ENCODE measurements around the gene MANBA.
A peak's percentile ranks its signal among the peaks of the same experiment; 100 is the strongest.
"Not testable (repeated sequence)": the region's sequence is repeated elsewhere in the genome, so short reads cannot be mapped to it uniquely, and the experiment has no call there.

Gene MANBA

GRCh38 chr4:102718833-102719575 lies 41.8 kb downstream of the MANBA start:
- not testable (repeated sequence) for DNase-seq

DNA sequence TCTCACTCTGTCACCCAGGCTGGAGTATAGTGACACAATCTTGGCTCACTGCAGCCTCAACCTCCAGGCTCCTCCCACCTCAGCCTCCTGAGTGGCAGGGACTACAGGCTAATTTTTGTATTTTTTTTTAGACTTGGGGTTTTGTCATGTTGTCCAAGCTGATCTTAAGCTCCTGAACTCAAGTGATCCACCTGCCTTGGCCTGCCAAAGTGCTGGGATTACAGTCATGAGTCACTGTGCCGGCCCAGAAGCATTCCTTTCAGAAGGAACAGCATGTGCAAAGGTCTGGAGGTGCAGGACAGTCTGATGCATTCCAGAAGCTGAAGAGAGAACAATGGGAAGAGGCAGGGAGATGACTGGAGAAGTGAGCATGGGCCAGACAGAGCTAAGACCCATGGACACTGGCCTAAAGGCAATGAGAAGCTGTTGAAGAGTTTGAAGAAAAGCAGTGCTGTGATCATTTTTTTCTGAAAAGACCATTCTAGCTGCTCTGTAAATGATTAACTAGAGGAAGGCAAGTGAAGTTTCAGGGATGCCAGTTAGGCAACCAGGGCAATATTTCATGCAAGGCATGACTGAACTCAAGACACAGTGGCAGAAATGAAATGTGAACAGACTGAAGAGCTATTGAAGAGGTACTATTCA lies 43.2 kb downstream of the MANBA start:
- no peak for DNase-seq

DNA sequence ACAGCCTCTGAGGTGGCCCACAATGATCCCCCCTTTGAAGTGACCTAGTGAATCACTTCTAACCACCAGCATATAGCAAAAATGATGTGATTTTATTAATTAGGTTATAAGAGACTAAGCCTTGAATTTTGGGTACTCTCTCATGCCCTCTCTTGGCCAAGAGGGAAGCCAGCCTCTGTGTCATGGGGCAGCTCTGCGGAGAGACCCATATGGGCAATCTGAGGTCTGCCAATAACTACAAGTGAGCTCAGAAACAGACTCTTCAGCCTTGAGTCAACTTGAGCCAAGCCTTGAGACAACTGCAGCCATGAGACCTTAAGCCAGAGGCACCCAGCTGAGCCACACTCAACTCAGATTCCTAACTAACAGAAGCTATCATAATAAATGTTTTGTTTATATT lies 45.7 kb downstream of the MANBA start:
- DNase-seq, result no peak

DNA sequence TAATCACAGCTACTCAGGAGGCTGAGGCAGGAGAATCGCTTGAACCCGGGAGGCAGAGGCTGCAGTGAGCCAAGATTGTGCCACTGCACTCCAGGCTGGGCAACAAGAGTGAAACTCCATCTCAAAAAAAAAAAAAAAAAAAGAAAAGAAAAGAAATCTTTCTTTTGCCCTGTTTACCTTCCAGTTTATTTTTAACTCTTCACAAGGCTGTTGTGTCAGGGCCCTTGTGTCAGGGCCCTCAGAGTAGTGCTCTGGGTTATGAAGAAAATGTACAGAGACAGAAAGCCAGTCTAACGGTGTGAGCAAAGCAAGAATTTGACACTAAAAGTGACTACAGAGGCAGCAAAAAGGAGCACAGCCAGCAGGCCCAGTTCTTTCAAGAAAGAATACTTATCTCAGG lies 47.0 kb downstream of the MANBA start:
- not testable (repeated sequence) for DNase-seq

GRCh38 chr4:102713096-102713495 lies 47.7 kb downstream of the MANBA start:
- DNase-seq, result no peak

GRCh38 chr4:102710986-102711385 lies 49.8 kb downstream of the MANBA start:
- no peak for DNase-seq

GRCh38 chr4:102709060-102709459 lies 51.7 kb downstream of the MANBA start:
- not testable (repeated sequence) for DNase-seq

DNA sequence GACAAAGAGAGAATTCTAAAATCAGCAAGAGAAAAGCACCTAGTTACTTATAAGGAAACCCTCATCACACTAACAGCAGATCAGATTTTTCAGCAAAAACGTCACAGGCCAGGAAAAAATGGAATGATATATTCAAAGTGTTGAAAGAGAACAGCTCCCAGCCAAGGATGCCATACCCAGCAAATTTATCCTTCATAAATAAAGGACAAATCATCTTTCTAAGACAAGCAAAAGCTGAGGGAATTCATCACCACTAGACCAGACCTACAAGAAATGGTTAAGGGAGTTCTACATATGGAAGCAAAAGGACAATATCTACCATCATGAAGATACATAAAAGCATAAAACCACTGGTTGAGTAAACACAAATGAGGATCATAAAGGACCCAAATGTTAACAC lies 53.6 kb downstream of the MANBA start:
- DNase-seq, result no peak

GRCh38 chr4:102705391-102705935 lies 55.3 kb downstream of the MANBA start:
- DNase-seq, result no peak

DNA sequence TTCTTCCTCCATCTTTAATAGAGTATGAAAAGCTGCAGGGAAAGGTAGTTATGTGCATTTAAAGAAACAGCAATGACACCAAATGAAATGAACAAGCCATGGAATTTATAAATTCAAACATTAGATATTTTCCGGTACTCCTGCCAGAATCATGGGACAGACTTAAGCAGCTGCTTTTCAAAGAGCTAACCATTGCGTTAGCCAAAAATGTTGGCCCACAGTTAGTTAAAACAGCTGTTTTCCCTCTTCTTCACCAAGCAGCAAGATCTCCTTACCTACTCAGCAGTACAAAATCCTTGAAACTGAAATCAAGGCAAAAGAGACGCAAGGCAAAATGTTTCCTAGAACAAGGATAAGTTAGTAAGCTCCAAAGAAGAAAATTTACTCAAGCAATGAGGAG lies 64.0 kb downstream of the MANBA start:
- DNase-seq, result no peak

DNA sequence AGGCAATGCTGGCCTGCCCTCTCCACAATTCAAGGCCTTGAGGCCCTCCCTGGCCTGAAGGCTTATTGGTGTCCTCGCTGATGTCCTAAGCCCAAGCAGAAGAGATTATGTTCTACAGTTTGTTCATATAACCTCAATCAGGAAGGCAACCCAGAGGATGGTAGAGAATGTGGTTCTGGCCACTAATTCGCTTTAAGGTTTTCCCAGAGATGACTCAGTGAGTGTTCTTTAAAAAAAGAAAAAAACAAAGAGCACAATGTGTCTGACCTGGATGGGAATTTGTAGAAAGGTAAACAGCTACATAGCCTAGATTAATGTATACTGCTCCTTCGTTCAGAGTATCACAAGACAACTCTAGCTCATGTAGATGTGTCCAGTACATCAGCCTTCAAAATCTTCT lies 66.0 kb downstream of the MANBA start:
- no peak for DNase-seq

- DNase-seq, result peak; percentile 47 to 63 (median 53)
Measured at GRCh38 chr4:102693861-102694260, 66.9 kb downstream of the MANBA start.

- DNase-seq, result peak in 2 of 3 donors; percentile 27 to 33
Measured at GRCh38 chr4:102693262-102693850, 67.4 kb downstream of the MANBA start.

DNA sequence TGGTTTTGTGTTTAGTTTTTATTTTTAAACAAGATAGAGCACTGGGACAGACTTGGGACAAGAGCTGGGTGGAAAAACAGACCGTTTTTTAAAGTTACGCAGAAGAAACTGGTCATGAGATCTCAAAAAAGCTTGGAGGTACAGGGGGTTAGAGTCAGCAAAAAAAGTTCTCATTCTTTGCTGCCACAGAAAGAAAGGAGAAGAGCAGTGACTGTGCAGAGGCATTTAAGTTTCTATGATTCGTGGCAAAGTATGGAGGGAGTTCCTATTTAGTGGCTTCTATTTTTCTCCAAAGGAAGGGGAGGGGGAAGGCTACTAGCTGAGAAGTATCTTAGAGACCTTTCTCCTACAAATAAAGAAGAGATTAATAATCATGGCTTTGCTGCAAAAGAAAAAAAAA lies 68.3 kb downstream of the MANBA start:
- DNase-seq, result peak in 2 of 3 donors; percentile 41

- peak; percentile 32 to 83 (median 75) for DNase-seq
Measured at GRCh38 chr4:102687982-102688433, 72.8 kb downstream of the MANBA start.

GRCh38 chr4:102687373-102687981 lies 73.3 kb downstream of the MANBA start:
- DNase-seq, result peak; percentile 10 to 33 (median 20)

DNA sequence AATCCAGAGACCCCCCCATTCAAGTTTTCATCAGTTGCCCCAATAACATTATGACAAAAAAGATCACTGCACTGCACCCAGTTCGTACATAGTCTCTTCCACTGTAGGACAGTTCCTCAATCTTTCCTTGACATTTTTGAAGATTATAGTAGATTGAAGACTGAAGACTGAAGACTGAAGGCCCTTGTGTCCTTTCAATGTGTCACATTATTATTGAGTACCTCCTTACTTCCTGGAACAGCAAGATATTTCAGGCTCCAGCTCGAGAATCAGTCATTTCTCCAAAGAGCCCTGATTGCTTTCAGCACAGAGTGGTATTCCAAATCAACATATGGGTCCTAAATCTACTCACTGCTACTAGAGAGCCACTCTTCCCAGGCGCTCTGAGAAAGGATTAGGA lies 75.0 kb downstream of the MANBA start:
- no peak for DNase-seq

DNA sequence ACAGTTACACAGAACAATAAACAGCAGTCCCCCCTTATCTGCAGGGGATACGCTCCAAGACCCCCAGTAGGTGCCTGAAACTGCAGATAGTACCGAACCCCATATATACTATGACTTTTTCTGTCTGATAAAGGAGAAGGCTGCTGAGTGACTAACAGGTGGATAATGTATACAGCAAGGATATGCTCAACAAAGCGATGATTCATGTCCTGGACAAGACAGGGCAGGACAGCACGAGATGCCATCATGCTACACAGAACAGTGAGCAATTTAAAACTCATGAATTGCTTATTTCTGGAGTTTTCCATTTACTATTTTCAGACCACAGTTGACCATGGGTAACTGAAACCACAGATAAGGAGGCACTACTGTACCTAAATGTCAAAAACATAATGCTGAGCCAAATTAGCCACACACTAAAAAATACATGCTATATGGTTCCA lies 76.1 kb downstream of the MANBA start:
- DNase-seq, result peak; percentile 25 to 83 (median 57)

GRCh38 chr4:102683881-102684609 lies 76.7 kb downstream of the MANBA start:
- DNase-seq, result no peak

- DNase-seq, result no peak
Measured at GRCh38 chr4:102678695-102679335, 82.0 kb downstream of the MANBA start.

GRCh38 chr4:102678107-102678506 lies 82.7 kb downstream of the MANBA start:
- no peak for DNase-seq

DNA sequence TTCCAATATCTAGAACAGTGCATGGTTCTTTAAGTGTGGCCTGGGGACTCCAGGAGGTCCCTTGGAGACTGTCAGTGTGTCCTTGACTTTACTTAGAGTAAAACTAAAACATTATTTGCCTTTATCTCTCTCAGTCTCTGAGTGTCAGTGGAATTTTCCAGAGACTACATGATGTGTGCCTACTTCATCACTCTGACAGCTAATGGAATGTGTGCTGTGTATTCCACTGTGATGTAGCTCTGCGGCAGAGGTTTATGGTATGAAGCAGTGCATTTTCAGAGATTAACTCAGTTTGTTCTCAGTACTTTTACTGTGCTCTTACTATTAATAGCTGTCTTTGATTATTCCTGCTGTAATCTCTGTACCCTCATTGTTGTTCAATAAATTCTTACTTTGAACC lies 85.6 kb downstream of the MANBA start:
- no peak for DNase-seq
